Neural progenitor cell (in vitro differentiated cells): ENCODE data around the gene DLGAP5. TPM values are rescaled to one million over a fixed set of nuclear protein-coding genes. Genes with fewer than 3 reads are reported as not detected.
A peak's percentile ranks its signal among the peaks of the same experiment; 100 is the strongest.

ENCODE experiments used
- DNase-seq: peaks from one replicate; pipeline ENCODE4 v3.0.0-alpha.2; 2016; ENCODE audit warnings: low spot score
- H2AFZ ChIP-seq: fragments of 200-600 bp; sonication (generic); replicated peaks from 2 replicates; pipeline ENCODE4 v1.6.1; 2016; ENCODE audit warnings: antibody characterized with exemption
- H3F3A ChIP-seq: fragments of 200-600 bp; sonication (generic); 2 replicates; pipeline ENCODE4 v1.6.1; 2016; ENCODE audit warnings: antibody characterized with exemption, low read depth
- H3K27ac ChIP-seq: fragments of 200-600 bp; sonication (generic); 2 replicates; pipeline ENCODE4 v1.5.1; 2016; ENCODE audit warnings: mild to moderate bottlenecking
- H3K27me3 ChIP-seq: fragments of 200-600 bp; sonication (generic); 2 replicates; pipeline ENCODE4 v1.6.1; 2016; ENCODE audit warnings: mild to moderate bottlenecking, moderate library complexity
- H3K36me3 ChIP-seq: fragments of 200-600 bp; sonication (generic); 2 replicates; pipeline ENCODE4 v1.5.1; 2016
- H3K4me1 ChIP-seq: fragments of 200-600 bp; sonication (generic); 2 replicates; pipeline ENCODE4 v1.6.1; 2016; ENCODE audit warnings: mixed run types
- H3K4me2 ChIP-seq: fragments of 200-600 bp; sonication (generic); 2 replicates; pipeline ENCODE4 v1.6.1; 2016
- H3K4me3 ChIP-seq: fragments of 200-600 bp; sonication (generic); 2 replicates; pipeline ENCODE4 v1.5.1; 2016
- H3K79me2 ChIP-seq: fragments of 200-600 bp; sonication (generic); 2 replicates; pipeline ENCODE4 v1.6.1; 2016; ENCODE audit warnings: low read depth
- H3K9ac ChIP-seq: fragments of 200-600 bp; sonication (generic); 2 replicates; pipeline ENCODE4 v1.6.1; 2016
- H3K9me3 ChIP-seq: fragments of 200-600 bp; sonication (generic); 2 replicates; pipeline ENCODE4 v1.5.1; 2016; ENCODE audit warnings: low read depth
- H4K20me1 ChIP-seq: fragments of 200-600 bp; sonication (generic); 2 replicates; pipeline ENCODE4 v1.6.1; 2016; ENCODE audit warnings: low read depth
- H3K27ac Mint-ChIP-seq: 3 replicates; pipeline ENCODE4 v1.8.0; 2021; ENCODE audit warnings: mixed read lengths
- H3K27me3 Mint-ChIP-seq: 2 replicates; pipeline ENCODE4 v1.8.0; 2022; ENCODE audit warnings: low read depth, mild to moderate bottlenecking, inconsistent platforms, moderate library complexity, mixed read lengths; ENCODE audit not compliant: insufficient read depth
- H3K36me3 Mint-ChIP-seq: 3 replicates; pipeline ENCODE4 v1.8.0; 2021; ENCODE audit warnings: mixed read lengths
- H3K4me1 Mint-ChIP-seq: 3 replicates; pipeline ENCODE4 v1.8.0; 2021; ENCODE audit warnings: mixed read lengths
- H3K4me3 Mint-ChIP-seq: 3 replicates; pipeline ENCODE4 v1.8.0; 2021; ENCODE audit warnings: mild to moderate bottlenecking, moderate library complexity, mixed read lengths
- H3K9me3 Mint-ChIP-seq: 3 replicates; pipeline ENCODE4 v1.8.0; 2020; ENCODE audit warnings: mixed read lengths
- CTCF ChIP-seq: fragments of 200-600 bp; sonication (generic); IDR thresholded peaks from 2 replicates; pipeline ENCODE4 v1.5.1; 2017; ENCODE audit warnings: antibody characterized with exemption, mild to moderate bottlenecking
- EZH2 ChIP-seq: fragments of 200-600 bp; sonication (generic); IDR thresholded peaks from 2 replicates; pipeline ENCODE4 v1.6.1; 2017; ENCODE audit warnings: antibody characterized with exemption, mild to moderate bottlenecking, moderate library complexity
- EZH2phosphoT487 ChIP-seq: fragments of 200-600 bp; sonication (generic); IDR thresholded peaks from 2 replicates; pipeline ENCODE4 v1.6.1; 2017; ENCODE audit warnings: antibody characterized with exemption
- total RNA-seq: library from RNA; depleted of rRNA; stranded (reverse); fragments of >200 nt; gene quantifications from 2 replicates; pipeline ENCODE4 v1.2.3, GENCODE V29; 2015; ENCODE audit warnings: low replicate concordance

The DLGAP5 gene
- total RNA-seq, 1 donor from 2014 or later, result 313 TPM

GRCh38 chr14:55101698-55102097, 89.7 kb downstream of the DLGAP5 start:
- H3K36me3 ChIP-seq, result no peaks in the 10 kb centered on the region
- no peak overlapping the region for H2AFZ ChIP-seq
- H3K4me3 ChIP-seq, result no peak overlapping the region
- peaks cover 29% of the 10 kb centered on the region for H3K4me1 Mint-ChIP-seq
- H4K20me1 ChIP-seq, result no peaks in the 10 kb centered on the region
- TF ChIP-seq CTCF (no peak), EZH2phosphoT487 (no peak), EZH2 (no peak)
- no peak overlapping the region for H3K9ac ChIP-seq
- H3F3A ChIP-seq, result peaks cover 40% of the 10 kb centered on the region
- DNase-seq, result no peak
- H3K9me3 ChIP-seq, result no peaks in the 10 kb centered on the region
- no peak overlapping the region for H3K27ac Mint-ChIP-seq
- H3K9me3 Mint-ChIP-seq, result peaks cover 12% of the 10 kb centered on the region
- H3K4me1 ChIP-seq, result peaks cover 20% of the 10 kb centered on the region
- H3K36me3 Mint-ChIP-seq, result peaks cover 6% of the 10 kb centered on the region
- peak overlapping the region; percentile 57 for H3K4me2 ChIP-seq
- H3K27ac ChIP-seq, result peak overlapping the region; percentile 42
- no peaks in the 10 kb centered on the region for H3K27me3 ChIP-seq
- no peak overlapping the region for H3K4me3 Mint-ChIP-seq
- peaks cover 10% of the 10 kb centered on the region for H3K27me3 Mint-ChIP-seq
- H3K79me2 ChIP-seq, result no peaks in the 10 kb centered on the region

GRCh38 chr14:55099756-55100155, 91.6 kb downstream of the DLGAP5 start:
- Histone ChIP-seq H2AFZ (no peak overlapping the region), H3K9ac (no peak overlapping the region)
- H3K27ac Mint-ChIP-seq, result no peak overlapping the region

GRCh38 chr14:55098561-55098898, 92.9 kb downstream of the DLGAP5 start:
- Histone ChIP-seq H2AFZ (no peak overlapping the region), H3K27me3 (no peaks in the 10 kb centered on the region), H3K36me3 (no peaks in the 10 kb centered on the region), H3K4me3 (no peak overlapping the region), H3K9me3 (no peaks in the 10 kb centered on the region), H3K9ac (no peak overlapping the region), H3K79me2 (no peaks in the 10 kb centered on the region), H3K4me1 (peaks cover 19% of the 10 kb centered on the region), H3F3A (peaks cover 32% of the 10 kb centered on the region), H3K4me2 (no peak overlapping the region), H3K27ac (no peak overlapping the region), H4K20me1 (no peaks in the 10 kb centered on the region)
- Mint-ChIP-seq H3K36me3 (no peaks in the 10 kb centered on the region), H3K9me3 (no peaks in the 10 kb centered on the region), H3K4me3 (no peak overlapping the region), H3K27me3 (peaks cover 9% of the 10 kb centered on the region), H3K27ac (no peak overlapping the region), H3K4me1 (peaks cover 23% of the 10 kb centered on the region)
- DNase-seq, result no peak
- TF ChIP-seq CTCF (no peak), EZH2 (no peak), EZH2phosphoT487 (no peak)

More at GRCh38 chr14:55099756-55100155, 91.6 kb downstream of the DLGAP5 start:
- no peak for DNase-seq
- Histone ChIP-seq H3K4me2 (no peak overlapping the region), H3K27me3 (no peaks in the 10 kb centered on the region), H3K4me3 (no peak overlapping the region), H3K36me3 (no peaks in the 10 kb centered on the region), H3K4me1 (peaks cover 20% of the 10 kb centered on the region), H4K20me1 (no peaks in the 10 kb centered on the region), H3F3A (peaks cover 40% of the 10 kb centered on the region), H3K9me3 (no peaks in the 10 kb centered on the region), H3K27ac (no peak overlapping the region), H3K79me2 (no peaks in the 10 kb centered on the region)
- Mint-ChIP-seq H3K4me1 (peaks cover 29% of the 10 kb centered on the region), H3K9me3 (peaks cover 9% of the 10 kb centered on the region), H3K36me3 (peaks cover 4% of the 10 kb centered on the region), H3K27me3 (peaks cover 9% of the 10 kb centered on the region), H3K4me3 (no peak overlapping the region)
- TF ChIP-seq EZH2 (no peak), CTCF (no peak), EZH2phosphoT487 (no peak)

Other genes with a start within 250 kb of the DLGAP5 start
- 62.3 and 82.0 TPM in 2 replicates for gene WDHD1, start 164.5 kb downstream of the DLGAP5 start, total RNA-seq
- 19.9 and 32.6 TPM in 2 replicates for gene SOCS4, start 164.3 kb downstream of the DLGAP5 start, total RNA-seq
- gene MAPK1IP1L, start 139.9 kb downstream of the DLGAP5 start, total RNA-seq, result 72.6 and 125 TPM in 2 replicates
- gene LGALS3, start 62.3 kb downstream of the DLGAP5 start, total RNA-seq, result 0.99 TPM in 1 of 2 replicates, not detected in the other
- 23.2 and 23.7 TPM in 2 replicates for gene FBXO34, start 79.8 kb upstream of the DLGAP5 start, total RNA-seq
- 19.9 and 28.8 TPM in 2 replicates for gene ATG14, start 220.2 kb upstream of the DLGAP5 start, total RNA-seq
- gene TBPL2, start 249.0 kb upstream of the DLGAP5 start, total RNA-seq, result not detected in 2 replicates